Caco-2 (cell line): ENCODE results near the gene WDR81. TPM values are rescaled to one million over a fixed set of nuclear protein-coding genes. Genes with fewer than 3 reads are reported as not detected.
A peak's percentile ranks its signal among the peaks of the same experiment; 100 is the strongest.

ENCODE experiments used
- BruUV-seq: library from RNA; stranded (reverse); fragments of 400-500 nt; replicated peaks from 2 replicates; lab custom pipeline; 2021; lab: Mats Ljungman, UMichigan
- CTCF ChIA-PET: fragments of 300-600 bp; sonication (Branson Sonifier 250); formaldehyde crosslinking; loops from one replicate; lab custom pipeline; 2022; ENCODE audit warnings: antibody characterized with exemption; lab: Charles Lee
- POLR2A ChIA-PET: fragments of 300-600 bp; sonication (Branson Sonifier 250); formaldehyde crosslinking; loops from one replicate; lab custom pipeline; 2022; ENCODE audit warnings: antibody characterized with exemption; lab: Charles Lee
- DNase-seq, 2 experiments: peaks; one replicate each; pipeline versions ENCODE4 v3.0.0 to v3.0.0-alpha.2; 2020 to 2022
- H3K27me3 ChIP-seq: replicated peaks from 2 replicates; pipeline ENCODE4 v1.6.0; 2011; ENCODE audit warnings: low read length; ENCODE audit not compliant: control insufficient read depth, insufficient read depth
- H3K36me3 ChIP-seq: 2 replicates; pipeline ENCODE4 v1.5.1; 2011; ENCODE audit warnings: low read length; ENCODE audit not compliant: control insufficient read depth, insufficient read depth
- H3K4me1 ChIP-seq: fragments of 250-450 bp; sonication (Bioruptor Pico); 2 replicates; pipeline ENCODE4 v1.5.1; 2020; ENCODE audit warnings: mild to moderate bottlenecking
- H3K4me3 ChIP-seq: 2 replicates; pipeline ENCODE4 v1.5.1; 2011; ENCODE audit warnings: low read depth, mild to moderate bottlenecking, control low read depth, low read length
- H3K9me3 ChIP-seq: fragments of 250-450 bp; sonication (Bioruptor Pico); 2 replicates; pipeline ENCODE4 v1.5.1; 2020; ENCODE audit warnings: mild to moderate bottlenecking, moderate library complexity
- H3K27ac Mint-ChIP-seq: one replicate; pipeline ENCODE4 v1.8.0; 2022; ENCODE audit warnings: mixed read lengths; ENCODE audit not compliant: unreplicated experiment
- H3K27me3 Mint-ChIP-seq: one replicate; pipeline ENCODE4 v1.8.0; 2022; ENCODE audit warnings: mixed read lengths; ENCODE audit not compliant: insufficient read depth, unreplicated experiment
- H3K36me3 Mint-ChIP-seq: one replicate; pipeline ENCODE4 v1.8.0; 2022; ENCODE audit warnings: mild to moderate bottlenecking, mixed read lengths; ENCODE audit not compliant: insufficient read depth, unreplicated experiment
- H3K4me1 Mint-ChIP-seq: one replicate; pipeline ENCODE4 v1.8.0; 2022; ENCODE audit warnings: low read depth, mixed read lengths; ENCODE audit not compliant: unreplicated experiment
- H3K4me3 Mint-ChIP-seq: one replicate; pipeline ENCODE4 v1.8.0; 2022; ENCODE audit warnings: mild to moderate bottlenecking, moderate library complexity, mixed read lengths; ENCODE audit not compliant: unreplicated experiment
- H3K9me3 Mint-ChIP-seq: one replicate; pipeline ENCODE4 v1.8.0; 2022; ENCODE audit warnings: mixed read lengths; ENCODE audit not compliant: unreplicated experiment
- intact Hi-C: fragments of 100-400 bp; cut with micrococcal nuclease; formaldehyde crosslinking; loops from one replicate; pipeline ENCODE4 v1.10.0; 2022; ENCODE audit not compliant: unreplicated experiment
- total RNA-seq: library from RNA; stranded (reverse); gene quantifications from 2 replicates; pipeline ENCODE4 v1.2.3, GENCODE V29; 2022
- TF ChIP-seq, protein P1 (sequence below), 2 experiments: fragments of 200-600 bp in 1 of 2; IDR thresholded peaks; 1 replicate in 1 of 2; 2 replicates in 1 of 2; pipeline versions ENCODE4 v1.5.1 to v1.8.0; 2011 to 2022; ENCODE audit warnings: antibody characterized with exemption in 1 of 2, control low read depth in 1 of 2, inconsistent platforms in 1 of 2, low read depth in 1 of 2, low read length in 1 of 2, mild to moderate bottlenecking in 1 of 2, moderate library complexity in 1 of 2; ENCODE audit not compliant: insufficient read depth in 1 of 2, severe bottlenecking in 1 of 2, unreplicated experiment in 1 of 2

WDR81 gene
- total RNA-seq, 1 experiment from 2014 or later, result 26.6 TPM

DNA sequence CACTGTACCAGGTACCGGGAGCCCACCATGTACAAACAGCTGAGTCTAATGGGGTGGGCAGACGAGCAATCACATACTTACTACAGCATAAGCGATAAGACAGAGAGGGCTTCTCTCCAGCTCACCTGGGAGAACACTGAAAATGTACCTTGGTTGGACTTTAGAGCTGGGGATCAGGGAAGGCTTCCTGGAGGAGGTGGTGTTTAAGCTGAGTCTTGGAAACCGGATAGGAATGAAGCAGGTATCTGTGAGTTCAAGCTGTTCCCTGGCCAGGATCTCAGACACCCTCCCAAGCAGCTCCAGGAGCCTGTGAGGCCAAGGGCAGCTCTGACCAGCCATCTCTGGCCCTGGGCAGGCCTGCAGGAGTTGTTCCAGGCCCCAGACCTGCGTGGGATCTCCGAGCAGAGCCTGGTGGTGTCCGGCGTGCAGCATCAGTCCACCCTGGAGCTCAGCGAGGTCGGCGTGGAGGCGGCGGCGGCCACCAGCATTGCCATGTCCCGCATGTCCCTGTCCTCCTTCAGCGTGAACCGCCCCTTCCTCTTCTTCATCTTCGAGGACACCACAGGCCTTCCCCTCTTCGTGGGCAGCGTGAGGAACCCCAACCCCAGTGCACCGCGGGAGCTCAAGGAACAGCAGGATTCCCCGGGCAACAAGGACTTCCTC lies 29.4 kb downstream of the WDR81 start:
- peaks cover 11% of the 10 kb centered on the region for H3K36me3 Mint-ChIP-seq
- BruUV-seq, result no TSS peak
- Histone ChIP-seq H3K4me3 (no peak overlapping the region), H3K27me3 (no peaks in the 10 kb centered on the region), H3K4me1 (no peaks in the 10 kb centered on the region; the same call in 1 of the 2 replicates), H3K9me3 (no peaks in the 10 kb centered on the region), H3K36me3 (no peaks in the 10 kb centered on the region)
- H3K27ac Mint-ChIP-seq, result no peak overlapping the region
- H3K4me1 Mint-ChIP-seq, result no peaks in the 10 kb centered on the region
- H3K4me3 Mint-ChIP-seq, result no peak overlapping the region
- no peak for DNase-seq
- intact Hi-C loops, result no loop called here
- ChIA-PET CTCF (no interaction called here), POLR2A (interaction anchor here (1.0 kb wide), 1 partner anchor 37 kb away, joined by 3 read pairs; no protein-coding TSS in a partner anchor)
- TF ChIP-seq, protein P1, sequence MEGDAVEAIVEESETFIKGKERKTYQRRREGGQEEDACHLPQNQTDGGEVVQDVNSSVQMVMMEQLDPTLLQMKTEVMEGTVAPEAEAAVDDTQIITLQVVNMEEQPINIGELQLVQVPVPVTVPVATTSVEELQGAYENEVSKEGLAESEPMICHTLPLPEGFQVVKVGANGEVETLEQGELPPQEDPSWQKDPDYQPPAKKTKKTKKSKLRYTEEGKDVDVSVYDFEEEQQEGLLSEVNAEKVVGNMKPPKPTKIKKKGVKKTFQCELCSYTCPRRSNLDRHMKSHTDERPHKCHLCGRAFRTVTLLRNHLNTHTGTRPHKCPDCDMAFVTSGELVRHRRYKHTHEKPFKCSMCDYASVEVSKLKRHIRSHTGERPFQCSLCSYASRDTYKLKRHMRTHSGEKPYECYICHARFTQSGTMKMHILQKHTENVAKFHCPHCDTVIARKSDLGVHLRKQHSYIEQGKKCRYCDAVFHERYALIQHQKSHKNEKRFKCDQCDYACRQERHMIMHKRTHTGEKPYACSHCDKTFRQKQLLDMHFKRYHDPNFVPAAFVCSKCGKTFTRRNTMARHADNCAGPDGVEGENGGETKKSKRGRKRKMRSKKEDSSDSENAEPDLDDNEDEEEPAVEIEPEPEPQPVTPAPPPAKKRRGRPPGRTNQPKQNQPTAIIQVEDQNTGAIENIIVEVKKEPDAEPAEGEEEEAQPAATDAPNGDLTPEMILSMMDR (IDR thresholded peaks at IDR 0.05; ENCODE audit: insufficient read depth in 1 of 2, low read depth in 1 of 2, low read length in 1 of 2, severe bottlenecking in 1 of 2, unreplicated experiment in 1 of 2), result no peak
- H3K27me3 Mint-ChIP-seq, result no peaks in the 10 kb centered on the region
- H3K9me3 Mint-ChIP-seq, result no peaks in the 10 kb centered on the region

GRCh38 chr17:1754430-1755112 lies 30.1 kb downstream of the WDR81 start:
- no peaks in the 10 kb centered on the region for H3K9me3 Mint-ChIP-seq
- BruUV-seq, result TSS peak; percentile 85
- intact Hi-C loops, result no loop called here
- H3K36me3 Mint-ChIP-seq, result peaks cover 11% of the 10 kb centered on the region
- Histone ChIP-seq H3K4me1 (no peaks in the 10 kb centered on the region; the same call in 1 of the 2 replicates), H3K4me3 (no peak overlapping the region), H3K9me3 (no peaks in the 10 kb centered on the region), H3K27me3 (no peaks in the 10 kb centered on the region), H3K36me3 (no peaks in the 10 kb centered on the region)
- H3K4me1 Mint-ChIP-seq, result no peaks in the 10 kb centered on the region
- DNase-seq, result no peak
- H3K27me3 Mint-ChIP-seq, result no peaks in the 10 kb centered on the region
- TF ChIP-seq, protein P1 (IDR thresholded peaks at IDR 0.05; ENCODE audit: insufficient read depth in 1 of 2, low read depth in 1 of 2, low read length in 1 of 2, severe bottlenecking in 1 of 2, unreplicated experiment in 1 of 2), result no peak
- H3K4me3 Mint-ChIP-seq, result no peak overlapping the region
- ChIA-PET POLR2A (interaction anchor here (1.0 kb wide), 1 partner anchor 38 kb away, joined by 3 read pairs; no protein-coding TSS in a partner anchor), CTCF (interaction anchor here (0.6 kb wide), 1 partner anchor 549 kb away, joined by 11 read pairs; the partner anchor contains the start of genes SMG6 and SRR)
- H3K27ac Mint-ChIP-seq, result no peak overlapping the region

- TF ChIP-seq, protein P1 (IDR thresholded peaks at IDR 0.05; ENCODE audit: insufficient read depth in 1 of 2, low read depth in 1 of 2, low read length in 1 of 2, severe bottlenecking in 1 of 2, unreplicated experiment in 1 of 2), result no peak
- DNase-seq, result no peak
- no peaks in the 10 kb centered on the region for H3K27me3 Mint-ChIP-seq
- ChIA-PET POLR2A (interaction anchor here (0.6 kb wide), 1 partner anchor 17 kb away, joined by 3 read pairs; no protein-coding TSS in a partner anchor), CTCF (interaction anchor here (0.6 kb wide), 1 partner anchor 548 kb away, joined by 11 read pairs; the partner anchor contains the start of genes SMG6 and SRR)
- no peaks in the 10 kb centered on the region; the same call in 1 of the 2 replicates for H3K4me1 ChIP-seq
- no peaks in the 10 kb centered on the region for H3K27me3 ChIP-seq
- no peak overlapping the region for H3K4me3 ChIP-seq
- intact Hi-C loops, result no loop called here
- no peaks in the 10 kb centered on the region for H3K4me1 Mint-ChIP-seq
- no peak overlapping the region for H3K27ac Mint-ChIP-seq
- H3K4me3 Mint-ChIP-seq, result no peak overlapping the region
- BruUV-seq, result no TSS peak
- H3K9me3 ChIP-seq, result no peaks in the 10 kb centered on the region
- no peaks in the 10 kb centered on the region for H3K36me3 ChIP-seq
- peaks cover 11% of the 10 kb centered on the region for H3K36me3 Mint-ChIP-seq
- H3K9me3 Mint-ChIP-seq, result no peaks in the 10 kb centered on the region
These were observed 30.8 kb downstream of the WDR81 start for GRCh38 chr17:1755252-1755826.
